HG03066 (cell line): ENCODE results near the gene AADAC.
"Not testable (repeated sequence)": the region's sequence is repeated elsewhere in the genome, so short reads cannot be mapped to it uniquely, and the experiment has no call there.

Experiments used
- ATAC-seq: cut with Tn5 transposase; IDR thresholded peaks from one replicate; pipeline ENCODE4 v1.9.1; 2021; ENCODE audit warnings: low read depth; ENCODE audit not compliant: unreplicated experiment

AADAC gene

DNA sequence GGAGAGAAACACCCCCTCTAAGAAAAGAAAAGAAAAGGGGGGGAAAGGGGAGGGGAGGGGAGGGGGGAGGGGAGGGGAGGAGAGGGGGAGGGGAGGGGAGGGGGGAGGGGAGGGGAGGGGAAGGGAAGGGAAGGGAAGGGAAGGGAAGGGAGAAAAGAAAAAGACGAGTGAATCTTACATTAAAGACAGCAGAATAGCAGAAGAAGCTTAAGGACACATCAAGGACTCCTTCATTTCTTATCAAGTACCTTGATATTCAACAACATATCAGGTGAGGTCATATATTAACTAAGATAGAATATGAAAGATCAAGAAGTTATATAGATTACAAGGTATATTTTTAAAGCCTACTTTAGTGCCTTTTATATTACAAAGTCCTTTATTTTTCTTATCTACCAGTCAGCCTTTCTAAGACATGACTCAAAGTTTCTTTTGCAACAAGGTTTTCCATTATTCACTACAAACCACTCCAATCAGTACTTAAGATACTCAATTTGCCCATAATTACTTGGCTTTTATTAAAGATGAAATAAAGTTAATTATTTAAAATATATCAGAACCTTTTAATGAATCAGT is 17.7 kb upstream of the AADAC start:
- ATAC-seq, result no peak

DNA sequence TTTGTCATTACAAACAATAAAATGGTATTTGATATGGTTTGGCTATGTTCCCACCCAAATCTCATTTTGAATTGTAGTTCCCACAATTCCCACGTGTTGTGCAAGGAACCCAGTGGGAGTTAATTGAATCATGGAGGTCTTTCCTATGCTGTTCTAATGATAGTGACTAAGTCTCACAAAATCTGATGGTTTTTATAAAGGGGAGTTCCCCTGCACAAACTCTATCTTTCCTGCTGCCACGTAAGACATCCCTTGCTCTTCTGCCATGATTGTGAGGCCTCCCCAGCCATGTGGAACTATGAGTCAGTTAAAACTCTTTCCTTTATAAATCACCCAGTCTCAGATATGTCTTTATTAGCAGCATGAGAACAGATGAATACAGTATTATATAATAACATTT is 15.4 kb upstream of the AADAC start:
- no peak for ATAC-seq

DNA sequence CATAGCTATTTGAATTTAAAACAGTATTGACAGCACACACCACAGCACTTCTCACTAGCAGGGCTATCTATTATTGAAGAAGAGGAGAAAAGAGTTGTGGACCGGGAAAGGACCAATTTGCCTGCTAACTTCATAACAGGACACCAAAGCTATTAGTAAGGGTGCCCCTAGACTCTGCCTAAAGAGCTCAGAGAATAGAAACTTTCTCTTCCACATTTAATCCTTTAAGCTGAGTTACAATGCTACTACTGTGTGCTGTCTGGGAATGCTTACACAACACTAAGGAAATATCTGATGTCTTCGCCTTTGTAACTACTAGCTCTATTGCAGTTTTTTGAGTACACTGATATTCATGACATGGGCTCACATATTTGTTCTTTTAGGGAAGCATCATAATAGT is 13.5 kb upstream of the AADAC start:
- ATAC-seq, result no peak

DNA sequence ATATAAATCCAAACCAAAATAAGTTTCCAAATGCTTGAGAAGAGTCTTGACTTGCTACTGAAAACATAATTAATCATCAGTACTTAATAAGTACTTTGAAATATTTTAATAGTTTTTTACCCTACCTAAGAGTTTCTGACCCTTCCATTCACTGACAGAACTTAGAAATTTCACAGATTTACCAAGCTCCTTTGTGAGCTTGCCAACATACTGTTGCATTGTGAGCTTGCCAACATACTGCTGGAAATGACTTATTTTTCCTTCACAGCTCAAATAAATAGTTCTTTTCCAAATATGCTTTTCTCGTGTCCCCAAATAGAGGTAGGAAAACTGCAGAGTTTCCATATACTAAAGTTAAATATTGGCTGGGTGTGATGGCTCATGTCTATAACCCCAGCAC is 9.6 kb upstream of the AADAC start:
- no peak for ATAC-seq

DNA sequence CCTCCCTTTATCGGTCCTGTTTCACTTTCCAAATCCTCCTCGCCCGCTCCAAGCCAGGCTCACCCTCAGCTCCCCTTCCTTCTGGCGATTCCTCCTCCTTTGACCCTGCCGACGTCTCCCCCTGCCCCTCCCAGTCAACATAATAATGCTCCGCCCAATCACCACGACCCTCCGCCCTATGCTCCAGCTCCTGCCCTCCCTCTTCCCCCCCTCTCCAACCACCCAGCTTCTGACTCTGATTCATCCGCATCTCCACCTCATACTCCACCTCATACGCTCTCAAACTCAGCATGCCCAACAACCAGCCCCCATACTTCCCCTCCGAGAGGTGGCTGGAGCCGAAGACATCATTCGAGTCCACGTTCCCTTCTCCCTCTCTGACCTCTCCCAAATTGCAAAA is 7.1 kb upstream of the AADAC start:
- ATAC-seq, result no peak

DNA sequence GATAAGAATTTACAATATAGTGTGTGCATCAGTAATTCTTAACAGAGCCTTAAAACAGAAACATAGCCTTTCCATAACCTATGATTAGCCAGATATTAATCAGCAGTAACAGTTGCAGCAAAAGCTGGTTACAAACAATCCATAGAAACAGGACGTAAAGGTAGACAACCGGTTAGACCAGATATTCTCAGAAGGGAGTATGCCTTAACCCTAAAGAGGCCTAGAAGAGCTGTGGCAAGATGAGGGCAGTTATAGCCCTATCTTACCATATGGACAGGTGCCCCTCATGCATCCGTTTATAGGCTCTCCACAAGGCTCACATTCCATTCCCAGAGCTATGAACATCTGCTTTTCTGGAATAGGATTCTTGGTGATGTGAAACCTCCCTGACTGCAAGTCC is 5.0 kb upstream of the AADAC start:
- ATAC-seq, result not testable (repeated sequence)

DNA sequence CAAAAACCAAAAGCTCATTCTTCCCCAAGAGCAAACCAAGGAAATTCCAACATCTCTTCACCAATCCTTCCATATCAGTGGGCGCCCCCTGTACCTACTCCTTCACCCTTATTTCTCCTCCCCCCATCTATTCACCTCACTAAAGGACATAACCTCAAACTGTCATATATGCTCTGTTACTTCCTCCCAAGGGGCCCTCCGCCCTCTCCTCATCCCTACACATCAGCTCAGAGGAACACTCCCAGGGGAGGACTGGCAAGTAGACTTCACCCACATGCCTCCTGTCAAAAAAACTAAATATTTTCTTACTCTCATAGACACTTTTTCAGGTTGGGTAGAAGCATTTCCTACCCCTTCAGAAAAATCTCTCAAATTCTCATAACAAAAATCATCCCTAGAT is 2.4 kb upstream of the AADAC start:
- ATAC-seq, result no peak

DNA sequence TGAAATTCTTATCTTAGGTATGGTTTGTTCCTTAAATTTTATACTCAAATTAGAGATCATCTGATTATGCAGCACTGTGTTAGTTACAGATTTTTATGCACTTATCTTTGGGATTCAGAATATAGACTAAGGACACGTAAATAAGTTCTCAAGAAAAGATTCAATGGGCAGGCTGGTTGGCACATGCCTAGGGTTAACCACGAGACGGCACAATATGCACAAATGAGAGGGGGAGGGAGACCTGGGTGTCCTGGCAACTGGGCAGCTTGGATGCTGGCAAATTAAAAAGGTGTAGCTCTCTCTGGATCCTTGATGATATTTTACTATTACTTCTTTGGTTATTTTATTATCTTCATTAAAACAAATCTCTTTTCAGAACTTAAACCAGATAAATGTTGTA is 672 bp downstream of the AADAC start:
- no peak for ATAC-seq

DNA sequence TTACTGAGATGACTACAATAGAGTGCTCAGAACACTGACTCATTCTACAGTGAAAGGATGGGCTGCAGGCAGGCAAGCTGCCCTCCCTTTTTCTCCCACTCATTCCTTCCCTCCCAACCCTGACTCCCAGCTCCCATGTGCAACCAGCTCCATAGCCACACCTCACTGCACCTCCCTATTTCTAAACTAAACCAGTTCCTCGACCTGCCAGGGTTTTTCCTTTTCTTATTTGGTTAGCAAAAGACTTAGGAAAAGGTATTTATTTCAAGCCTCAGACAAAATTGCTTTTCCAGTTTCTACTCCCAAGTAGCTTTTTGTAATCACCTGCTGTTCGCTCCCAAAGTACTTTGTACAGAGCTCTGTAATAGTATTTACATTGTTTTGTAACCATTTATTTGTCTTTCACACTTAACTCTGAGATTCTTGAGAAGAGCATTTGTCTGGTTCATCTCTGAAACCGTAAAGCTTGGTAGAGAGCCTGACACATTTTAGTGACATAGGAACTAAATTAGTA is 2.2 kb downstream of the AADAC start:
- no peak for ATAC-seq

DNA sequence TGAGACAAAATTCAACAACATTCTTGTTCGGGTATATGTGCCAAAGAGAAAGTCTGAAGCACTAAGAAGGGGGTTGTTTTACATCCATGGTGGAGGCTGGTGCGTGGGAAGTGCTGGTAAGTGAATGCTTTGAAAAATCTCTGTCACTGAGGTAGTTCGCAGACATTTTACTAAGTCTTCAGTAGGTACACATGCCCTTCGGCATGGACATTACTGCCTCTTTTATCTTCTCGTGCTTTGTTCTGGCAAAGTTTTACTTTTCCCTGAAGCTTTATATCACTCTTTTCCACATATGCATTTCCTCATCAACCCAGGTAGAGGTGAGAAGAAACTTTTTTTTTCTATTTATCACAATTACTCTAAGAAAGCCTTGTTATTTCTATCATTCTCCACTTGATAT is 3.6 kb downstream of the AADAC start:
- ATAC-seq, result no peak

DNA sequence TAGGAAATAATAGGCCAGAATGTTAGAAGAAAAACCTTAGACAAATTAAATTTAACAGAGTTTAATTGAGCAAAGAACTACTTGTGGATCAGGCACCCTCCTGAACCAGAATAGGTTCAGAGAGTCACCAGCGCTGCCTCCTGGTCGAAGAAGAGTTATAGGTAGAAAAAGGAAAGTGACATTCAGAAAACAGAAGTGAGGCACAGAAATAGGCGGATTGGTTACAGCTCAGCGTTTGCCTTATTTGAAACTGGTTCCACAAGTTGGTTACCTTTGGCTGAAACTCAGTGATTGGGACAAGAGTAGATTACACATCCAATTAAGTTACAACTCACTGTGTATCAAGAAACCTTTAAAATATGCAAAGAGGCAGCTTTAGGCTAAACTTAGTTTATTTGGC is 4.4 kb downstream of the AADAC start:
- ATAC-seq, result no peak

DNA sequence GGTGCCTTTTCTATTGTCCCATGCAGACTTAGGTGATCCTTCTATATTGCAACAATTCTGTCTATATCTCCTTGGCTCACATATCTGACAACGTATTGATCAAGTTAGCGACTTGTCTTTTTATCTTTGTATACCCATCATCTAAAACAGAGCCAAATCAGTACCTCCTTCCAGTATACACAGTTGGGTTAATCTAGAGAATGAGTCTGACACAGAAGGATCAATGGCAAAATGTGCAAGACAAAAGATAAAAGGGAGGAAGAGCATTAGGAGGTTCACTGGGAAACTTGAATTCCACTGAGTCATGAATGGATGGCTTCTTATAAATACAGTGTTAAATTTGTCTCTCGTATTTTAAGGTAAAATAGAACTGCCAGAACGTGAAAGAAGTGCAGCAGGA is 6.0 kb downstream of the AADAC start:
- no peak for ATAC-seq

DNA sequence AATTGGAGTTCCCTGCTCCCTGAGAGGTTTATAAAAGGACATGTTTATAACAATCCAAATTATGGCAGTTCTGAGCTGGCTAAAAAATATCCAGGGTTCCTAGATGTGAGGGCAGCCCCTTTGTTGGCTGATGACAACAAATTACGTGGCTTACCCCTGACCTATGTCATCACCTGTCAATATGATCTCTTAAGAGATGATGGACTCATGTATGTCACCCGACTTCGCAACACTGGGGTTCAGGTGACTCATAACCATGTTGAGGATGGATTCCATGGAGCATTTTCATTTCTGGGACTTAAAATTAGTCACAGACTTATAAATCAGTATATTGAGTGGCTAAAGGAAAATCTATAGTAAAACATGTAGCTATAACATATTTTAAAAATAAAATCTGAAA is 13.9 kb downstream of the AADAC start:
- ATAC-seq, result no peak

DNA sequence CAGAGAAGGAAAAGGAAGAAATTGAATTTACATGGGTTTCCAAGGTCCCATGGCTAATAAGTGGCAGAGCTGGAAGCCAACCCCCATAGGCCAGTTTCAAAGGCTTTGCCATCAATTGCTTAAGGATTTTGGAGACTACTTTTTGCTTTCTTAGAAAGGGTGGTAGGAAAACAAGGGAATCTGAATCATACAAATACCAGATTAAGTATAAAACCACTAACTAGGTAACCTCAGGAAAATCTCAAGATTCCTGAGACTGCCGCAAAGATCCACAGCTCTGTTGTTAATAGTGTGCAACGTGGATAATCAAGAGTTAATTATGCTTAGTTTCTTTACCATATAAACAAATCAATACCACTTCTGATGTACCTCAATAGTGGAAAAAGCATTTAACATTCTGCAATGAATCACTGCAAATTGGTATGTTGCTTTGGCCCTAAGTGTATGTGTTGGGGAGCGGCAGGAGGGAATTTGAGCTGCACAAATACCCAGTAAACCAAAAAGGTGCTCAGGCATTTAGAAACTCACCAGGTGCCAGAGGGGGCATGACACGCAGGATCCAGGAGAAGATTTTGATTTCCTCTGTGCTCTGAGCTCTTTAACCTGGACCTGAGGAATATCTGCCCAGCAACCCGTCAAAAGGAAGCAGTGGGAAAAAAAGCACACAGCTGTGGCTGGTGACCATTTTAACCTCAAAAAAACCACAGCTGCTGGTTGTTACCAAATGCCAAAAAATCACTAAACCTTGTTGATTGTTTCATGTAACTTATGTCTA is 22.0 kb downstream of the AADAC start:
- ATAC-seq, result no peak

DNA sequence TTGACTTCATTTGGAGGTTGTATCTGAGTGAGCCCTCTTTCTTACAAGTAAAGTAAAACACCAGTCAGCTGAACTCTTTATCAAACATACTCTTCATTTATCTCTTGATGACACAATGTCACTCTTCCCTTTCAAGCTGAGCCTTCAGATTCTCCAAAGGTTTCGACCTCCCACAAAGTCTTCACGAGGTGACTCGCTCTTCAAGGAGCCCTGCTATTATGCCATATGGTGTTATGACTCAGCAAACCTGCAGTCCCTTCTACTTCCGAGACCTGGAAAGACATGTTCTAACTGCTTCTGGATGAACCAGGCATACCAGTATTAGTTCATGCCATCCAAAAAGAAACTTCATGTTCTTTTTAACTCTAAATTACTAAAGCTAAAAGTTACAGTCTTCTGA is 23.1 kb downstream of the AADAC start:
- no peak for ATAC-seq

DNA sequence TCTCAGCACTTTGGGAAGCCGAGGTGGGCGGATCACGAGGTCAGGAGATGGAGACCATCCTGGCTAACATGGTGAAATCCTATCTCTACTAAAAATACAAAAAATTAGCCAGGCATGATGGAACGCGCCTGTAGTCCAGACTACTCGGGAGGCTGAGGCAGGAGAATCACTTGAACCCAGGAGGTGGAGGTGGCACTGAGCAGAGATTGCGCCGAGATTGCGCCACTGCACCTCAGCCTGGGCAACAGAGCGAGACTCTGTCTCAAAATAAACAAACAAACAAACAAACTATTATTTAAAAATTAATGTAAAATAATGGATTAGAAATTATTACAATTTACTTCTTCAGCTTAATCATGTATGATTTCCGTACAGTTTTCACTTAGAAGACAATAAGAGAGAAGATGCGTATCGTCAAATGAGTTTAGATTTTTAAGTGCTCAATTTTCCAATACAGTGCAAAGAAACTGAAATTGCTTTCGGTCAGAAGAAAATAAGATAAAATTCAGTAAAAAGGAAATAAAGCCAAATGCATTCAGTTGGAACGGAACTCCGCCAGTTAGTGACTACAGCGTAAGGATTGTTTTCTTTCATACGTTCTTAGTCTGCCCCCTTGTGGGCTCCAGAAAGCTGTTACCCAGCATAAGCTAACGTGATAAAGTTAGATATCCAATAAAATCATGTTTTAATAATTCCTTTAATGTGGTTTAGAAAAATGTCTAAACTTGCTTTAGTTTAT is 24.8 kb downstream of the AADAC start:
- ATAC-seq, result no peak

DNA sequence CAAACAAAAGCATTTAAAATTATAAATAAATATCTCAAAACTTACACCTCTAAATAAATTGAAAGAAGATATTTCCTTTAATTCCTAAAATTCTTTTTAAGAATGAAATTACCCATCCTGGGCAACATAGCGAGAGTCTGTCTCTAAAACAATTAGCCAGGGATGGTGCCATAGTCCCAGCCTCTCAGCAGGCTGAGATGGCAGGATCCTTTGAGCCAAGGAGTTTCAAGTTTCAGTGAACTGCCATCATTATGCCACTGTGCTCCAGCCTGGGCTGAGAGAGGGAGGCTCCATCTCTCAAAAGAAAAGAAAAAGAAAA is 25.4 kb downstream of the AADAC start:
- no peak for ATAC-seq

DNA sequence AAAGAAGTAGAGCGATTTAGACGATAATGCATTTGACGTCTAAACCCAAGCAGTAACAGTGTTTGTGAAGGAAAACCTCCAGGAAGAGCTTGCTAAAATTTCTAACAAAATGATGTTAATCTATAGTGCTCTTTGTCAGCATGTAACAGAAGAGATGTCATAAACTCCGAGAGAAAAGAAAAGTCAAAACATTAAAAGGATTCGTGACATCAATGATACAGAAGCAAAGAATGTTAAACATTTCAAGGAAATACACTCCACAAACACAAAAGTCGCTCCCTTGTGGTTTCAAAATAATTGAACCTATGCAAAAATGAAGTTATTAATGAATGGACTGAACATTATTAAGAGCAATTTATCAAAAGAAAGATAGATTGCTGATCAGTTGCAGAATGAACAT is 27.9 kb downstream of the AADAC start:
- ATAC-seq, result no peak

DNA sequence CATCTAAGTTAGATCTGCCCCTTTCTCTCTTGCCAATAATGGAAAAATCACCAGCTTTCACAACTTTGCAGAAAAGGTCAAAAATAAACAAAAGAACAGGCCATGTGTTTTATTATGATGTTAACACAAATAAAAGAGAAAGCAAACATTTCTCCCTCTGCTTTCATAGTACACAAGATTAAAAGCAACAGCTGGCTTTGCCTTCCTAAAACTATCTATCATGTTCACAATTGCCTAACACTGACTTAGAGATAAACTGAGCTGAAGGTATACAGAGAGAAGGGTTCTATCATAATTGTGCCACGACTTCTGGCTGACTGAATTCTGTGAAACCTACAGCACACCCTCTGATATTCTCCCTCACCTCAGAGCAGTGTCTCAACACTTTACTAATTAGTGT is 29.4 kb downstream of the AADAC start:
- no peak for ATAC-seq

DNA sequence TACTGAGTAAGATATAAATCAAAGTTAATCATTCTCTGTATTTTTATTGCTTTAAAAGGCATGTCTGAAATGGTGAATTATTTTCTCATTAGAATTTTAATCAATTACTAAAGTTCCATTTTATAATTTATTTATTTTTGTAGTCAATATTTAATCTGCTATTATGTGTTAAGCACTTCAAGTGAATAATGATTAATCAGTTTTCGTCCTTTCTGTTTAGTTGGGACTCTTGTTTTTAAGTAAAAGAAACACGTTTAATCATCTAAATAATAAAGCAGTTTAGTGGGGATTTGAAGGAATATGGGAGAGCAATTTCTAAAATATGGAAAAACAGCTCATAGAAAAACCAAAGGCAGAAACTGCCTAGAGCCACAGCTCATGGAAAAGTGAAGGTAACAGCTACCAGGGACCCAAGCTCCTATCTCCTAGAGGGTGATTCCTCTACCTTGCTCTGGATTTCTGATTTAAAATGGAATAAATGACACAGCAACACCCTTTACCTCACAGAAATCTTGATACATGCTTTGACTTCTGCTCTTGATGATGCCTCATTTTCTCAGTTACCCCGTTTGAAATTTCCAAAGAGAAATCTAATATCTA is 31.5 kb downstream of the AADAC start:
- ATAC-seq, result no peak

DNA sequence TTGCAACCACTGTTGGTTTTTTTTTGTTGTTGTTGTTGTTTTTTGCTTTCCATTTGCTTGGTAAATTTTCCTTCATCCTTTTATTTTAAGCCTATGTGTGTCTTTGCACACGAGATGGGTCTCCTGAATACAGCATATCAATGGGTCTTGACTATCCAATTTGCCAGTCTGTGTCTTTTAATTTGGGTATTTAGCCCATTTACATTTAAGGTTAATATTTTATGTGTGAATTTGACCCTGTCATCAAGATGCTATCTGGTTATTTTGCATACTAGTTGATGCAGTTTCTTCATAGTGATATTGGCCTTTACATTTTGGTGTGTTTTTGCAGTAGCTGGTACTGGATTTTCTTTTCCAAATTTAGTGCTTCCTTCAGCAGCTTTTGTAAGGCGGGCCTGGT is 36.1 kb downstream of the AADAC start:
- ATAC-seq, result not testable (repeated sequence)
